ENCODE data around the gene LRIG2. TPM values are rescaled to one million over a fixed set of nuclear protein-coding genes. Genes with fewer than 3 reads are reported as not detected.

LRIG2 gene
- total and polyA plus RNA-seq, 2 donors (not counting 1 experiment from before 2014, with no cell fraction given) = 12.4 to 30.6 TPM

DNA sequence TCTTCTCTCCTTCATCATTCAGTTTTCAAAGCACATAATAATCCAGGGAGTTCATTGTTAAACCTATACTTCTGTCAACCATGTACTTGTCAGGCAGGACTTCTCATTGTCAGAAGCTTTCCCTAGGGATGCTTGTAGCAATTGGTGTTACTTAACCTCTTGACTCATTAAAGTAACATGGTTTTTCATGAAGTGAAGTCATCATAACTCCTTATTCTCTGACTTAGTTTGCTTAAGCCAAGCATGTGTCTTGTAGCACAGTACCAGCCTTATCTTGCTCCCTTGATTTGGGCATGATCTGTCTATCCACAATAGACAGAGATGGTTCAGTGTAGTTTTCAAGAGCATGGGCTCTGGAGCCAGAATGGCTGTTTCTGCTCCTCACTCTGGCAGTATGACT, 45.3 kb downstream of the LRIG2 start:
- ATAC-seq (ENCODE audit: low read depth) = no peak
- POLR2A ChIA-PET = no interaction called here
- Histone ChIP-seq H3K36me3 (replicated peaks in 1 of 2; ENCODE audit: control extremely low read depth in 1 of 2, control insufficient read depth in 1 of 2, extremely low read depth in 1 of 2, insufficient read depth in 2 of 2, low read length in 1 of 2) (peaks cover 16 to 79% of the 10 kb centered on the region in 2 experiments), H3K9ac (ENCODE audit: low read length) (no peak overlapping the region), H2AFZ (ENCODE audit: insufficient read depth, low read depth, low read length, poor library complexity, severe bottlenecking) (no peak overlapping the region), H3K79me2 (ENCODE audit: control insufficient read depth, insufficient read depth, low read length) (no peaks in the 10 kb centered on the region), H3K27ac (ENCODE audit: low read length in 2 of 2) (no peak overlapping the region), H3K4me1 (ENCODE audit: control insufficient read depth in 2 of 2, insufficient read depth in 2 of 2, low read length in 2 of 2) (no peaks in the 10 kb centered on the region), H4K20me1 (ENCODE audit: control insufficient read depth, insufficient read depth, low read length, poor library complexity, severe bottlenecking) (peaks cover 5% of the 10 kb centered on the region), H3K27me3 (replicated peaks in 1 of 4; ENCODE audit: control extremely low read depth in 1 of 4, control insufficient read depth in 3 of 4, insufficient read depth in 4 of 4, low read length in 3 of 4) (no peaks in the 10 kb centered on the region), H3K4me2 (replicated peaks; ENCODE audit: low read depth, low read length, poor library complexity, severe bottlenecking) (no peak overlapping the region), H3K9me3 (ENCODE audit: control extremely low read depth in 1 of 3, control insufficient read depth in 2 of 3, insufficient read depth in 1 of 3, low read length in 2 of 3) (no peaks in the 10 kb centered on the region), H3K4me3 (ENCODE audit: control extremely low read depth in 1 of 5, extremely low read depth in 1 of 5, insufficient read depth in 1 of 5, low read depth in 2 of 5, low read length in 4 of 5) (no peak overlapping the region)
- Mint-ChIP-seq H3K27ac (no peak overlapping the region), H3K9me3 (ENCODE audit: insufficient read depth) (no peaks in the 10 kb centered on the region), H3K4me1 (no peaks in the 10 kb centered on the region), H3K4me3 (no peak overlapping the region), H3K27me3 (no peaks in the 10 kb centered on the region)
- TF ChIP-seq, protein P1, sequence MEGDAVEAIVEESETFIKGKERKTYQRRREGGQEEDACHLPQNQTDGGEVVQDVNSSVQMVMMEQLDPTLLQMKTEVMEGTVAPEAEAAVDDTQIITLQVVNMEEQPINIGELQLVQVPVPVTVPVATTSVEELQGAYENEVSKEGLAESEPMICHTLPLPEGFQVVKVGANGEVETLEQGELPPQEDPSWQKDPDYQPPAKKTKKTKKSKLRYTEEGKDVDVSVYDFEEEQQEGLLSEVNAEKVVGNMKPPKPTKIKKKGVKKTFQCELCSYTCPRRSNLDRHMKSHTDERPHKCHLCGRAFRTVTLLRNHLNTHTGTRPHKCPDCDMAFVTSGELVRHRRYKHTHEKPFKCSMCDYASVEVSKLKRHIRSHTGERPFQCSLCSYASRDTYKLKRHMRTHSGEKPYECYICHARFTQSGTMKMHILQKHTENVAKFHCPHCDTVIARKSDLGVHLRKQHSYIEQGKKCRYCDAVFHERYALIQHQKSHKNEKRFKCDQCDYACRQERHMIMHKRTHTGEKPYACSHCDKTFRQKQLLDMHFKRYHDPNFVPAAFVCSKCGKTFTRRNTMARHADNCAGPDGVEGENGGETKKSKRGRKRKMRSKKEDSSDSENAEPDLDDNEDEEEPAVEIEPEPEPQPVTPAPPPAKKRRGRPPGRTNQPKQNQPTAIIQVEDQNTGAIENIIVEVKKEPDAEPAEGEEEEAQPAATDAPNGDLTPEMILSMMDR (IDR thresholded peaks at IDR 0.05) = no peak
- TF ChIP-seq EZH2 (IDR thresholded peaks at IDR 0.05; ENCODE audit: borderline replicate concordance, insufficient read depth, low read depth, low read length, poor library complexity, severe bottlenecking) = no peak
- intact Hi-C loops (cut with micrococcal nuclease) = no loop called here
- no peak for DNase-seq
- CTCF ChIA-PET = no interaction called here

DNA sequence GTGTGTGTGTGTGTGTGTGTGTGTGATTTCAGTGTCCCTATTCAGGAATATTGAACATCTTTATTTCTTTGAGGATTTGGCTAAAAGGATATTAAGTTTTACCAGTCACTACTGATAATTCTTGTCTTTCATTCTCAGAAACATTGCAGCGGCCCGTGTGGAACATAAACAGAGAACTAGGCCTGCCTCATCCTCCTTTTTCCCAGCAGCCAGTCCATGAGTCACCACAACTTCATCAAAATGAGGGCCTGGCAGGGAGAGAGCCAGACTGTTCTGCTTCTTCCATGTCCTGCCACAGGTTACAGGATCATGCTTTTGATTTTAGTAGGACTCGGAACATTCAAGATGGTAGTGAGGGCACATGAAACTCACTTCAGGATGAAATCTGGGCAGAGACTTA, 50.7 kb downstream of the LRIG2 start:
- Mint-ChIP-seq H3K27ac (no peak overlapping the region), H3K27me3 (no peaks in the 10 kb centered on the region), H3K4me1 (no peaks in the 10 kb centered on the region), H3K9me3 (ENCODE audit: insufficient read depth) (no peaks in the 10 kb centered on the region), H3K4me3 (no peak overlapping the region)
- Histone ChIP-seq H4K20me1 (ENCODE audit: control insufficient read depth, insufficient read depth, low read length, poor library complexity, severe bottlenecking) (peaks cover 5% of the 10 kb centered on the region), H3K27ac (ENCODE audit: low read length in 2 of 2) (no peak overlapping the region), H3K27me3 (replicated peaks in 1 of 4; ENCODE audit: control extremely low read depth in 1 of 4, control insufficient read depth in 3 of 4, insufficient read depth in 4 of 4, low read length in 3 of 4) (no peaks in the 10 kb centered on the region), H3K4me1 (ENCODE audit: control insufficient read depth in 2 of 2, insufficient read depth in 2 of 2, low read length in 2 of 2) (no peaks in the 10 kb centered on the region), H3K36me3 (replicated peaks in 1 of 2; ENCODE audit: control extremely low read depth in 1 of 2, control insufficient read depth in 1 of 2, extremely low read depth in 1 of 2, insufficient read depth in 2 of 2, low read length in 1 of 2) (peaks cover 12 to 75% of the 10 kb centered on the region in 2 experiments), H2AFZ (ENCODE audit: insufficient read depth, low read depth, low read length, poor library complexity, severe bottlenecking) (no peak overlapping the region), H3K4me2 (replicated peaks; ENCODE audit: low read depth, low read length, poor library complexity, severe bottlenecking) (no peak overlapping the region), H3K9me3 (ENCODE audit: control extremely low read depth in 1 of 3, control insufficient read depth in 2 of 3, insufficient read depth in 1 of 3, low read length in 2 of 3) (no peaks in the 10 kb centered on the region), H3K9ac (ENCODE audit: low read length) (no peak overlapping the region), H3K79me2 (ENCODE audit: control insufficient read depth, insufficient read depth, low read length) (no peaks in the 10 kb centered on the region), H3K4me3 (ENCODE audit: control extremely low read depth in 1 of 5, extremely low read depth in 1 of 5, insufficient read depth in 1 of 5, low read depth in 2 of 5, low read length in 4 of 5) (no peak overlapping the region)
- ChIA-PET POLR2A (interaction anchor here (0.5 kb wide), 1 partner anchor 1587 kb away, joined by 4 read pairs; no protein-coding TSS in a partner anchor), CTCF (interaction anchor here (0.6 kb wide), 1 partner anchor 9 kb away, joined by 3 read pairs; no protein-coding TSS in a partner anchor)
- 100% methylated on average over 1 of the region's 3 CpGs for WGBS (ENCODE audit: insufficient coverage)
- ATAC-seq (ENCODE audit: low read depth) (no peak), DNase-seq (no peak)
- intact Hi-C loops (cut with micrococcal nuclease) = no loop called here
- TF ChIP-seq EZH2 (IDR thresholded peaks at IDR 0.05; ENCODE audit: borderline replicate concordance, insufficient read depth, low read depth, low read length, poor library complexity, severe bottlenecking) = no peak

Data from B cell (primary cell).